ENCODE results near the gene POLD4.

GRCh38 chr11:67389477-67389876 is 36.1 kb upstream of the POLD4 start:
- TF ChIP-seq CTCF (conservative IDR thresholded peaks at IDR 0.05; ENCODE audit: low read length) (peak; percentile 83), EZH2phosphoT487 (IDR thresholded peaks at IDR 0.05; ENCODE audit: borderline replicate concordance, low read depth, low read length) (no peak)
